ENCODE measurements around the gene DLX3.
"Not testable (repeated sequence)": the region's sequence is repeated elsewhere in the genome, so short reads cannot be mapped to it uniquely, and the experiment has no call there.

The DLX3 gene

GRCh38 chr17:49995055-49995738, at the start of gene DLX3:
Gene DLX3, minus strand, starts transcription at chr17:49995224. Its CDS starts 226 bp downstream, at chr17:49994998.
- H3K9me3 Mint-ChIP-seq = no peaks in the 10 kb centered on the region
- CTCF ChIA-PET = interaction anchor here (0.6 to 6.6 kb wide), 8 partner anchors 16 to 140 kb away, joined by 3 to 118 read pairs (median 12); no protein-coding TSS in a partner anchor
- H3K4me3 Mint-ChIP-seq = peak within 1 kb of the TSS; percentile 72
- H3K4me1 Mint-ChIP-seq = peaks cover 32% of the 10 kb centered on the region
- H3K27ac Mint-ChIP-seq = peak within 1 kb of the TSS; percentile 15
- no peak for DNase-seq
- peaks cover 6% of the 10 kb centered on the region for H3K36me3 Mint-ChIP-seq
- H3K27me3 Mint-ChIP-seq = peaks cover 98% of the 10 kb centered on the region

- no peaks in the 10 kb centered on the region for H3K36me3 Mint-ChIP-seq
- CTCF ChIA-PET = interaction anchor here (1.3 to 2.4 kb wide), 2 partner anchors 13 to 43 kb away, joined by 3 to 6 read pairs; no protein-coding TSS in a partner anchor
- DNase-seq = no peak
- peaks cover 3% of the 10 kb centered on the region for H3K4me1 Mint-ChIP-seq
- H3K4me3 Mint-ChIP-seq = no peak overlapping the region
- peaks cover 17% of the 10 kb centered on the region for H3K27me3 Mint-ChIP-seq
- no peaks in the 10 kb centered on the region for H3K9me3 Mint-ChIP-seq
- no peak overlapping the region for H3K27ac Mint-ChIP-seq
Measured at GRCh38 chr17:50044483-50044882, 49.5 kb upstream of the DLX3 start.

- H3K27me3 Mint-ChIP-seq = peaks cover 24% of the 10 kb centered on the region
- peaks cover 2% of the 10 kb centered on the region for H3K4me1 Mint-ChIP-seq
- no peak for DNase-seq
- no peak overlapping the region for H3K4me3 Mint-ChIP-seq
- no peaks in the 10 kb centered on the region for H3K9me3 Mint-ChIP-seq
- no peaks in the 10 kb centered on the region for H3K36me3 Mint-ChIP-seq
- H3K27ac Mint-ChIP-seq = no peak overlapping the region
- CTCF ChIA-PET = interaction anchor here (0.9 to 2.4 kb wide), 3 partner anchors 14 to 44 kb away, joined by 3 to 6 read pairs (median 3); no protein-coding TSS in a partner anchor
Measured at GRCh38 chr17:50043290-50044148, 48.5 kb upstream of the DLX3 start.

- CTCF ChIA-PET = no interaction called here
- Mint-ChIP-seq H3K4me3 (no peak overlapping the region), H3K9me3 (no peaks in the 10 kb centered on the region), H3K4me1 (no peaks in the 10 kb centered on the region), H3K36me3 (no peaks in the 10 kb centered on the region), H3K27ac (no peak overlapping the region), H3K27me3 (peaks cover 33% of the 10 kb centered on the region)
- DNase-seq = no peak
Measured at GRCh38 chr17:50042211-50042610, 47.2 kb upstream of the DLX3 start.

- CTCF ChIA-PET = interaction anchor here (0.6 to 1.0 kb wide), 3 partner anchors 9 to 47 kb away, joined by 3 read pairs; no protein-coding TSS in a partner anchor
- not testable (repeated sequence) for H3K4me1 Mint-ChIP-seq, H3K4me3 Mint-ChIP-seq, H3K27ac Mint-ChIP-seq, H3K9me3 Mint-ChIP-seq, H3K36me3 Mint-ChIP-seq, DNase-seq
- peaks cover 49% of the 10 kb centered on the region for H3K27me3 Mint-ChIP-seq
Measured at GRCh38 chr17:50040496-50040895, 45.5 kb upstream of the DLX3 start.

DNA sequence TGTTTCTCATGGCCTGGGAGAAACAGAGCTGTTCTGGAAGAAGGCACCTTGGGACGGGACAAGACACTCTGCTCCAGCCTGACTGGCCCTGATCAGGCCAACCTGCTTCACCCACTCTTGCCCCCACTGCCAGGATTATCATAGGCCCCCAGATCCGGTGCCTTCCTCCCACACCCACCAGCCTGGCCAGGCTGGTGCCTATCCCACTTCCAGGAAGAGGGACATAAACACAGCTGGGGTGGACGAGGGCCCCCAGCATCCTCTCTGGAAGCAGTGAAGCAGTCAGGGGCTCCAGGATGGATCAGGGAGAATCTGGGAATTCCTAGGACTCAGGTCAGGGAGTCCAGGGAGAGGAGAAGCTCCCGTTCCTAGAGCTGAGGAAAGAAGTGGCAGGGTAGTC, 44.0 kb upstream of the DLX3 start:
- no peaks in the 10 kb centered on the region for H3K4me1 Mint-ChIP-seq
- no peak overlapping the region for H3K4me3 Mint-ChIP-seq
- H3K36me3 Mint-ChIP-seq = no peaks in the 10 kb centered on the region
- no peaks in the 10 kb centered on the region for H3K9me3 Mint-ChIP-seq
- no peak for DNase-seq
- H3K27me3 Mint-ChIP-seq = peaks cover 56% of the 10 kb centered on the region
- no peak overlapping the region for H3K27ac Mint-ChIP-seq
- CTCF ChIA-PET = interaction anchor here (1.2 kb wide), 1 partner anchor 18 kb away, joined by 3 read pairs; no protein-coding TSS in a partner anchor

DNA sequence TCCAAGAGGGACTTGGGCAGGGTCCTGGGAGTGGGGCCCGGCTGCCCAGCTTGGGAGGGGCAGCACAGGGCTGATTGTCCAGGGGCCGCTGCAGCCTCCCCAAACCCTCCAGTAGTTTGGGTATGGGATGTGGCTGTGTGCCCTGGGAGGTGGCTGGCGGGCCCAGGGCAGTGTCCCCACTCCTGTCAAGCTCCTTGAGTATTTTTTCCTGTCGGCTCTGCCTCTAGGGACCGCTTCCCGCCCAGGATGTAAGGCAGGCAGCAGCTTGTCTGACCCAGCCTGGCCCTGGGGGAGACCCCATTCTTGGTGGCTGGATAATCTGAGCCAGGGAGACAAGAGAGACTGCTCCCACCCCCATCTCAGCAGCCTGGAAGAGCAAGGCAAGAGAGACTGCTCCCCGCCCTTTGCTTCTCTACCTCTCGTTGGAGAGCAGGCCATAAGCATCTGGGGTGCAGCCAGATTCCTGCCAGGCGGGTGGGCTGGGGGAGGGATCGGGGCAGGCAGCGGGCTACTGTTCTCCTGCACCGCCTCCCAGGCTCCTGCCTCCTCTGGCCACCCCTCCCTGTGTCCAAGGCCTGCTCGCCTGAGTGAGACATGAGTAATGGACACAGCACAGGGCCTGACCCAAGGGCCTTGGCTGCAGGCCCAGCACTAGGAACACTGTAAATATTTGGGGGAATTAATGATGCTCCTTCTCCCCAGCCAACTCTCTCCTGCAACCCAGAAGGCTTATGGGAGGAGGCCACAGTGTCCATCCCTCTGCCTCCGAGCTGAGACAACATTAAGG, 42.5 kb upstream of the DLX3 start:
- DNase-seq = no peak
- Mint-ChIP-seq H3K27me3 (peaks cover 48% of the 10 kb centered on the region), H3K4me3 (no peak overlapping the region), H3K9me3 (no peaks in the 10 kb centered on the region), H3K36me3 (no peaks in the 10 kb centered on the region), H3K4me1 (no peaks in the 10 kb centered on the region), H3K27ac (no peak overlapping the region)
- CTCF ChIA-PET = interaction anchor here (1.2 kb wide), 1 partner anchor 20 kb away, joined by 3 read pairs; no protein-coding TSS in a partner anchor

DNA sequence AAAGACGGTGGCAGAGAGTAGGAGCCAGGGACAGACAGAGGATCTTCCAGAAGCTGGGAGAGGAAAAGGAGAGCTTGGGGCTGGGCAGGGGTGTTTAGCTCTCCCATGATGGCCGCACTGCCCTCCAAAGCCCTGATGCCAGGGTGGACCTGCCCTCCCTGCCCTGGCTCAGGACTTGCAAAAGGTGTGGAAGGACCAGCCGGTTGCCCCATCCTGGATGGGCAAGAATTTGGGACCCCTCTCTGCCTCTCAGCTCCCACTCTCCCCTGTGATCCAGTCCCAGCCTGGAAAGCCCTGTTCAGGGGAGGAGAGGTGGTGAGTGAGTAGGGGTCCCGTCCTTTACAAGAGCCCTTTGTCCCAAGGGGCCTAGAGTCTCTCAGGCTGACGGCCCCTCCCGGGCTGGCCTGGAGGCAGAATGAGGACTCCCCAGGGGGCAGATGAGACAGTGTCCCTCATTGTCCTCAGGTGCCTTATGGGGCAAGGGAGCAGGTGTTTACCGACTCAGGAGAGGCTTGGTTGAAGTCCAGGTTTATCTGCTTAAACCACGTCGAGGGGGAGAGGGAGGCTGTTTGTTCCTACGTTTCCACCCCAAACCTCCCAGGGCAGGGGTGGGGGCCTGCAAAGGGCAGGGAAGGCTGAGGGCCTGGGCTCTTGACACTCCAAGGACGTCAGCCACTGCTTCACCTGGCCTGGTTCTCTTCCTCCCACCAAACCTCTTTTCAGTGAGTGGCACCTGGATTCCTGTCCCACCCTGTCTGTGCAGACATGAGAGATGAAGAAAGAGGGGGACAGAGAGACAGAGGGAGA, 41.6 kb upstream of the DLX3 start:
- H3K9me3 Mint-ChIP-seq = no peaks in the 10 kb centered on the region
- no peak overlapping the region for H3K4me3 Mint-ChIP-seq
- CTCF ChIA-PET = interaction anchor here (1.5 to 2.0 kb wide), 2 partner anchors 11 to 51 kb away, joined by 5 to 7 read pairs; no protein-coding TSS in a partner anchor
- no peak for DNase-seq
- H3K4me1 Mint-ChIP-seq = no peaks in the 10 kb centered on the region
- H3K27ac Mint-ChIP-seq = no peak overlapping the region
- no peaks in the 10 kb centered on the region for H3K36me3 Mint-ChIP-seq
- H3K27me3 Mint-ChIP-seq = peaks cover 51% of the 10 kb centered on the region

- H3K27ac Mint-ChIP-seq = no peak overlapping the region
- peaks cover 54% of the 10 kb centered on the region for H3K27me3 Mint-ChIP-seq
- H3K9me3 Mint-ChIP-seq = no peaks in the 10 kb centered on the region
- H3K4me1 Mint-ChIP-seq = no peaks in the 10 kb centered on the region
- H3K36me3 Mint-ChIP-seq = no peaks in the 10 kb centered on the region
- no peak for DNase-seq
- CTCF ChIA-PET = interaction anchor here (1.3 to 2.0 kb wide), 3 partner anchors 9 to 51 kb away, joined by 5 to 7 read pairs (median 5); no protein-coding TSS in a partner anchor
- H3K4me3 Mint-ChIP-seq = no peak overlapping the region
Measured at GRCh38 chr17:50035945-50036344, 40.9 kb upstream of the DLX3 start.

DNA sequence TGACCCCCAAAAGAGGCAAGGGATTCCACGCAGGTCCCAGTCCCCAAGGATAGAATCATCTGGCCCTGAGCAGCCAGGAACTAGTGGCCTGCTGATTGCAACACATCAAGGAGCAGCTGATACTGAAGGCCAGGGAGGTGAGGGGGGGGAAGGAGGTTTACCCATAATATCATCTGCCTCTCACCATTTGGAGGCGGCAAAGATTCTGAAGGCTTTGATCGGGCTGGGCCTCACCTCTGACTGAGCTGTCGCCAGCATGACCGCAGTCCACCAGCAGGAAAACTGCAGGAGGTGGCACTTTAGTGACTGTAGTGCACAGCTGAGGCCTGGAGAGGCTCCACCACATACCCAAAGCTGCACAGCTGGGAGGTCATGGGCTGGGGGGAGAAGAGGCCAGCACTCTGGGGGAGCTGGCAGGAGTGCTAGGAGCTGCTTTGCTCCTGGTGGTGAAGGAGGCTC, 40.4 kb upstream of the DLX3 start:
- no peak for DNase-seq
- no peaks in the 10 kb centered on the region for H3K9me3 Mint-ChIP-seq
- peaks cover 56% of the 10 kb centered on the region for H3K27me3 Mint-ChIP-seq
- no peaks in the 10 kb centered on the region for H3K36me3 Mint-ChIP-seq
- no peak overlapping the region for H3K4me3 Mint-ChIP-seq
- CTCF ChIA-PET = interaction anchor here (1.3 to 2.0 kb wide), 5 partner anchors 9 to 59 kb away, joined by 5 to 7 read pairs (median 5); partner anchors contain the start of genes ITGA3 and PDK2
- H3K27ac Mint-ChIP-seq = no peak overlapping the region
- H3K4me1 Mint-ChIP-seq = no peaks in the 10 kb centered on the region

GRCh38 chr17:50034498-50035364, 39.7 kb upstream of the DLX3 start:
- no peak for DNase-seq
- Mint-ChIP-seq H3K36me3 (no peaks in the 10 kb centered on the region), H3K9me3 (no peaks in the 10 kb centered on the region), H3K4me3 (no peak overlapping the region), H3K4me1 (no peaks in the 10 kb centered on the region), H3K27me3 (peaks cover 59% of the 10 kb centered on the region), H3K27ac (no peak overlapping the region)
- CTCF ChIA-PET = interaction anchor here (1.3 to 2.0 kb wide), 5 partner anchors 8 to 60 kb away, joined by 5 to 7 read pairs (median 5); partner anchors contain the start of genes ITGA3 and PDK2

- no peak overlapping the region for H3K4me3 Mint-ChIP-seq
- H3K9me3 Mint-ChIP-seq = no peaks in the 10 kb centered on the region
- H3K4me1 Mint-ChIP-seq = peaks cover 3% of the 10 kb centered on the region
- H3K36me3 Mint-ChIP-seq = no peaks in the 10 kb centered on the region
- CTCF ChIA-PET = interaction anchor here (9.1 kb wide), 1 partner anchor 54 kb away, joined by 111 read pairs; no protein-coding TSS in a partner anchor
- H3K27ac Mint-ChIP-seq = no peak overlapping the region
- no peak for DNase-seq
- peaks cover 64% of the 10 kb centered on the region for H3K27me3 Mint-ChIP-seq
Measured at GRCh38 chr17:50033316-50033715, 38.3 kb upstream of the DLX3 start.

All from activated naive CD4-positive, alpha-beta T cell treated with anti-CD3 and anti-CD28 coated beads, Interleukin-2, amount 10 ng/mL, durations not matched to agents 7 days and 5 days (primary cell).